OCI-LY3 (cell line): Measurements from ENCODE around the gene SPOCD1.

ENCODE experiments used
- H2AFZ ChIP-seq: fragments of 200-600, 300-600 bp; shearing (Covaris generic); 2 replicates; pipeline ENCODE4 v1.6.0; 2014; ENCODE audit warnings: antibody characterized with exemption, low read depth, low read length
- H3K27ac ChIP-seq: fragments of 200-600, 300-600 bp; sonication (generic); 2 replicates; pipeline ENCODE4 v1.5.1; 2014; ENCODE audit warnings: mild to moderate bottlenecking, low read length, moderate library complexity, mixed read lengths
- H3K27me3 ChIP-seq: fragments of 200-600, 300-600 bp; sonication (generic); 2 replicates; pipeline ENCODE4 v1.6.1; 2014; ENCODE audit warnings: low read depth, low read length, mixed read lengths
- H3K36me3 ChIP-seq: fragments of 200-600, 300-600 bp; sonication (generic); replicated peaks from 2 replicates; pipeline ENCODE3; 2014; ENCODE audit warnings: low read depth, low read length, mixed read lengths
- H3K4me1 ChIP-seq: fragments of 300-600, 200-600 bp; sonication (generic); 2 replicates; pipeline ENCODE4 v1.6.1; 2014; ENCODE audit warnings: low read length, mixed read lengths
- H3K4me2 ChIP-seq: fragments of 200-600, 300-600 bp; sonication (generic); 2 replicates; pipeline ENCODE4 v1.6.1; 2014; ENCODE audit warnings: low read length, mixed read lengths
- H3K4me3 ChIP-seq: fragments of 300-600, 200-600 bp; sonication (generic); 2 replicates; pipeline ENCODE4 v1.5.1; 2014; ENCODE audit warnings: antibody characterized with exemption, mild to moderate bottlenecking, low read length, moderate library complexity
- H3K79me2 ChIP-seq: fragments of 300-600, 200-600 bp; shearing (Covaris generic); 2 replicates; pipeline ENCODE4 v1.6.1; 2014; ENCODE audit warnings: mild to moderate bottlenecking, low read length, mixed read lengths
- H3K9ac ChIP-seq: fragments of 300-600, 200-600 bp; shearing (Covaris generic); 2 replicates; pipeline ENCODE4 v1.6.0; 2014; ENCODE audit warnings: mild to moderate bottlenecking, low read length, moderate library complexity
- H3K9me3 ChIP-seq: fragments of 200-600, 300-600 bp; shearing (Covaris generic); 2 replicates; pipeline ENCODE4 v1.6.1; 2014; ENCODE audit warnings: low read length, mixed read lengths; ENCODE audit not compliant: insufficient read depth
- H4K20me1 ChIP-seq: fragments of 200-600, 300-600 bp; sonication (generic); 2 replicates; pipeline ENCODE4 v1.6.1; 2016; ENCODE audit warnings: low read length, mixed read lengths; ENCODE audit not compliant: insufficient read depth
- CTCF ChIP-seq: fragments of 200-600, 300-600 bp; sonication (generic); IDR thresholded peaks from 2 replicates; pipeline ENCODE4 v1.5.1; 2014; ENCODE audit warnings: antibody characterized with exemption, low read length, low read depth
- EZH2phosphoT487 ChIP-seq: fragments of 200-600 bp; shearing (Covaris generic); IDR thresholded peaks from 2 replicates; pipeline ENCODE4 v1.6.1; 2018; ENCODE audit warnings: antibody characterized with exemption, mixed run types, low read depth

Gene SPOCD1

GRCh38 chr1:31751822-31752241 lies 64.0 kb downstream of the SPOCD1 start:
- Histone ChIP-seq H3K9ac (no peak overlapping the region), H3K9me3 (no peaks in the 10 kb centered on the region), H3K36me3 (no peaks in the 10 kb centered on the region), H3K4me3 (no peak overlapping the region), H4K20me1 (no peaks in the 10 kb centered on the region), H3K4me2 (no peak overlapping the region), H3K79me2 (no peaks in the 10 kb centered on the region), H3K4me1 (no peaks in the 10 kb centered on the region), H3K27me3 (no peaks in the 10 kb centered on the region), H3K27ac (no peak overlapping the region), H2AFZ (no peak overlapping the region)
- no peak for TF ChIP-seq EZH2phosphoT487
- no peak for TF ChIP-seq CTCF

GRCh38 chr1:31750858-31751510 lies 64.8 kb downstream of the SPOCD1 start:
- no peaks in the 10 kb centered on the region for H3K9me3 ChIP-seq
- no peak overlapping the region for H3K4me2 ChIP-seq

GRCh38 chr1:31749785-31750735 lies 65.8 kb downstream of the SPOCD1 start:
- Histone ChIP-seq H2AFZ (no peak overlapping the region), H4K20me1 (no peaks in the 10 kb centered on the region), H3K36me3 (no peaks in the 10 kb centered on the region), H3K79me2 (no peaks in the 10 kb centered on the region), H3K27me3 (no peaks in the 10 kb centered on the region), H3K4me2 (no peak overlapping the region), H3K4me3 (no peak overlapping the region), H3K4me1 (peaks cover 9% of the 10 kb centered on the region), H3K9me3 (no peaks in the 10 kb centered on the region), H3K27ac (no peak overlapping the region), H3K9ac (no peak overlapping the region)
- TF ChIP-seq EZH2phosphoT487 (no peak), CTCF (no peak)

More at GRCh38 chr1:31750858-31751510, 64.8 kb downstream of the SPOCD1 start:
- no peak overlapping the region for H3K9ac ChIP-seq
- no peak overlapping the region for H3K4me3 ChIP-seq
- 0 out of 2 replicates have a peak, but pooled peaks cover 1% of the 10 kb centered on the region for H3K4me1 ChIP-seq
- TF ChIP-seq EZH2phosphoT487 = no peak
- no peak for TF ChIP-seq CTCF
- H2AFZ ChIP-seq = no peak overlapping the region
- no peaks in the 10 kb centered on the region for H4K20me1 ChIP-seq
- H3K27me3 ChIP-seq = no peaks in the 10 kb centered on the region
- H3K27ac ChIP-seq = no peak overlapping the region
- H3K79me2 ChIP-seq = no peaks in the 10 kb centered on the region
- no peaks in the 10 kb centered on the region for H3K36me3 ChIP-seq

GRCh38 chr1:31748365-31748764 lies 67.5 kb downstream of the SPOCD1 start:
- no peaks in the 10 kb centered on the region for H3K79me2 ChIP-seq
- no peak overlapping the region for H3K27ac ChIP-seq
- H3K27me3 ChIP-seq = no peaks in the 10 kb centered on the region
- no peak for TF ChIP-seq CTCF
- TF ChIP-seq EZH2phosphoT487 = no peak
- H3K36me3 ChIP-seq = no peaks in the 10 kb centered on the region
- no peak overlapping the region for H3K4me2 ChIP-seq
- no peak overlapping the region for H3K9ac ChIP-seq
- H3K4me1 ChIP-seq = peaks cover 19% of the 10 kb centered on the region
- no peak overlapping the region for H3K4me3 ChIP-seq
- H3K9me3 ChIP-seq = no peaks in the 10 kb centered on the region
- H4K20me1 ChIP-seq = no peaks in the 10 kb centered on the region
- no peak overlapping the region for H2AFZ ChIP-seq
